Vagina (tissue), 2 donors: ENCODE results near the gene RAB24.

ENCODE experiments used
- POLR2A ChIP-seq, 2 donors: fragments of 450-650 bp; IDR thresholded peaks; one replicate each; pipeline ENCODE4 v1.6.1; 2017; ENCODE audit warnings: antibody characterized with exemption in 2 of 2, mild to moderate bottlenecking in 2 of 2, moderate library complexity in 2 of 2
- TF ChIP-seq, protein P1 (sequence below), 3 experiments: fragments of 450-650 bp in 2 of 3; fragments of 200-600 bp in 1 of 3; sonication (generic) in 1 of 3; IDR thresholded peaks; one replicate each; pipeline ENCODE4 v1.5.1; 2017 to 2019; ENCODE audit warnings: antibody characterized with exemption in 3 of 3, mild to moderate bottlenecking in 2 of 3, moderate library complexity in 2 of 3

DNA sequence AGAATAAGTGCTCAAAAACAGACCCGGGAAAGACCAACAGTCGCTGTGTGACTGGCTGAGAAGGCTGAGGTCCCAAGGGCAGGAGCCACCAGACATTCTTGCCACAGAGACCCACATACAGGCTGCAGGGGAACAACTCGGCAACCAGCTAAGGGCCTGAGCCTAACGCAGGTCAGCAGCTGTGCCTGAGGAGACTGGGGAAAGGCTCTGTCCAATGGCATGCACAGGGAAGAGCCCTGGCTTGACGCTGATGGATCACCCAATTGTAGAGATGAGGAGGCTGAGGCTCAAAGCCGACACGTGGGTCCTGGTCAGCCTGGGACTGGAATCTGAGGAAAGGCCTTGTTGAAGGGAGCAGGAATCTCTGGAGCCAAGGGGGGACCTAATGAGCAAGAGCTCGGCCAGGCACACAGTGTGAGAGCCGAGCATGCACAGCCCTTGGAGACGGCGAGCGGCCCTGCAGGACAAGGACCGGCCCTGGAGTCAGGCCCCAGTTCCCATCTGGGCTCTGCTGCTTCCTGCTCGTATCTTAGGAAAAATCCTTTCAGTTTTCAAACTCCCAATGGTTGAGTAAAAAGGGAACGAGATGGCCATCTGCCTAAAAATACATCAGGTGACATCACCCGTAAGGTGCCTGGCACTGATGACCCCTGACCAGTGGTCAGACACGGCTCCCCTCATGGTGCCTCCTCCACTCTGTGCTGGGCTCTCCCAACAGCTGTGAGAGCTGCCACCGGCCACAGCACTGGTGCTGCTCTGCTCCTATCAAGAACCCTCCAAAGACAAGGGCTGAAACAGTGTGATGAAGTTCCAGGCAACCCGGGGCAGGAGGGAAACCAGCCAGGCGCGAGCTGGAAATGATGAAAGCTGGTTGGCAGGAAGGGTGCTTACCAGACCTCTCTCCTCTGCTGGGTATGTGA, 31.5 kb upstream of the RAB24 start:
- TF ChIP-seq, protein P1, sequence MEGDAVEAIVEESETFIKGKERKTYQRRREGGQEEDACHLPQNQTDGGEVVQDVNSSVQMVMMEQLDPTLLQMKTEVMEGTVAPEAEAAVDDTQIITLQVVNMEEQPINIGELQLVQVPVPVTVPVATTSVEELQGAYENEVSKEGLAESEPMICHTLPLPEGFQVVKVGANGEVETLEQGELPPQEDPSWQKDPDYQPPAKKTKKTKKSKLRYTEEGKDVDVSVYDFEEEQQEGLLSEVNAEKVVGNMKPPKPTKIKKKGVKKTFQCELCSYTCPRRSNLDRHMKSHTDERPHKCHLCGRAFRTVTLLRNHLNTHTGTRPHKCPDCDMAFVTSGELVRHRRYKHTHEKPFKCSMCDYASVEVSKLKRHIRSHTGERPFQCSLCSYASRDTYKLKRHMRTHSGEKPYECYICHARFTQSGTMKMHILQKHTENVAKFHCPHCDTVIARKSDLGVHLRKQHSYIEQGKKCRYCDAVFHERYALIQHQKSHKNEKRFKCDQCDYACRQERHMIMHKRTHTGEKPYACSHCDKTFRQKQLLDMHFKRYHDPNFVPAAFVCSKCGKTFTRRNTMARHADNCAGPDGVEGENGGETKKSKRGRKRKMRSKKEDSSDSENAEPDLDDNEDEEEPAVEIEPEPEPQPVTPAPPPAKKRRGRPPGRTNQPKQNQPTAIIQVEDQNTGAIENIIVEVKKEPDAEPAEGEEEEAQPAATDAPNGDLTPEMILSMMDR (IDR thresholded peaks at IDR 0.05), result no peak
- no peak for TF ChIP-seq POLR2A (IDR thresholded peaks at IDR 0.05)
